IPS-NIHi7 (cell line): ENCODE measurements around the gene YPEL4.
"Not testable (repeated sequence)": the region's sequence is repeated elsewhere in the genome, so short reads cannot be mapped to it uniquely, and the experiment has no call there.

Experiments
- DNase-seq: peaks from one replicate; pipeline ENCODE4 v3.0.0; 2012; ENCODE audit warnings: mixed read lengths; ENCODE audit errors: extremely low spot score

YPEL4 gene

GRCh38 chr11:57649826-57650738 lies at the start of gene YPEL4:
Gene YPEL4, minus strand, starts transcription at chr11:57649912. Its CDS starts 2,805 bp downstream, at chr11:57647107.
- DNase-seq: peak; percentile 54

- no peak for DNase-seq
Observed at GRCh38 chr11:57698843-57699365, 49.2 kb upstream of the YPEL4 start.

DNA sequence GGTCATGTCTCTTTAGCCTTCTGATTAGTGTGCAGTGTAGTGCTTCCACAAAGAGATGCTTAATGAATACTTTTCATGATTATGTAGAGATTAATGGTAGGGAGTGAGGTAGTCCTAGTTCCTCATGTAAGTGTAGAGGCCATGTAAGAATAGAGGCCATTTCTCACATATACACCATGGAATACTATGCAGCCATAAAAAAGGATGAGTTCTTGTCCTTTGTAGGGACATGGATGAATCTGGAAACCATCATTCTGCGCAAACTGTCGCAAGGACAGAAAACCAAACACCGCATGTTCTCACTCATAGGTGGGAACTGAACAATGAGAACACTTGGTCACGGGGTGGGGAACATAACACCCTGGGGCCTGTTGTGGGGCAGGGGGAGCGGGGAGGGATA lies 40.8 kb upstream of the YPEL4 start:
- DNase-seq: not testable (repeated sequence)

- no peak for DNase-seq
Observed at GRCh38 chr11:57681168-57681567, 31.5 kb upstream of the YPEL4 start.

DNA sequence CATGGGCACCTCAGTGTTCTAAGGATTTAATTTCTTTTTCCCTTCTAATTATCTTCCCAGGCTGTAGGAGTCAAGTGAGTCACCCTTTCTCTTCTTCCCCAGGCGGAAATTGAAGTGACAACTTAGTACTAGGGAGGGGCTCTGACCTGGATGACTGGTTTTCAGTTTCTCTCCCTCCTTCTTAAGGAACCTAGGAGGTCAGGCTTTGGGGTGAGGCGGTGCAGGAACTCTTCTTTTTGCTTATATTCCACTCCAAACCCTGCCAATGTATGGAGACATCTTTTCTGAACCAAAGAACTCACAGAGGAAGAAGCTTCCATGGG lies 30.8 kb upstream of the YPEL4 start:
- DNase-seq: no peak

DNA sequence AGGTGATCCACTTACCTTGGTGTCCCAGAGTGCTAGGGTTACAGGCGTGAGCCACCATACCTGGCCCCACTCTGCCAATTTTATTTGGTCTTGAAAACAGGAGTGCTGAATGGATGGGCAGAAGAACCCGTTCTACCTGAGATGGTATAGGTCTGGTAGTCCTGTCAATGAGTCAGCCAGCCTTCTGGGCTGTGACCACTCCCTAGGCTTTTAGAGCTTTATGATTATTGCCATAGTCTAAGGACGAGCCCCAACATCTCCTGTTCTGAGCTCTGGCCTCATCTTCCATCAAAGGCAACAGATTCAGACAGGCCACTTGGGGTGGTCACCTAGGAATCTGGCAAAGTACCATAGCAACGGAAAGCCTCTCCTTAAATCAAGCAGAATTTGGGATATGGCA lies 29.7 kb upstream of the YPEL4 start:
- no peak for DNase-seq

DNA sequence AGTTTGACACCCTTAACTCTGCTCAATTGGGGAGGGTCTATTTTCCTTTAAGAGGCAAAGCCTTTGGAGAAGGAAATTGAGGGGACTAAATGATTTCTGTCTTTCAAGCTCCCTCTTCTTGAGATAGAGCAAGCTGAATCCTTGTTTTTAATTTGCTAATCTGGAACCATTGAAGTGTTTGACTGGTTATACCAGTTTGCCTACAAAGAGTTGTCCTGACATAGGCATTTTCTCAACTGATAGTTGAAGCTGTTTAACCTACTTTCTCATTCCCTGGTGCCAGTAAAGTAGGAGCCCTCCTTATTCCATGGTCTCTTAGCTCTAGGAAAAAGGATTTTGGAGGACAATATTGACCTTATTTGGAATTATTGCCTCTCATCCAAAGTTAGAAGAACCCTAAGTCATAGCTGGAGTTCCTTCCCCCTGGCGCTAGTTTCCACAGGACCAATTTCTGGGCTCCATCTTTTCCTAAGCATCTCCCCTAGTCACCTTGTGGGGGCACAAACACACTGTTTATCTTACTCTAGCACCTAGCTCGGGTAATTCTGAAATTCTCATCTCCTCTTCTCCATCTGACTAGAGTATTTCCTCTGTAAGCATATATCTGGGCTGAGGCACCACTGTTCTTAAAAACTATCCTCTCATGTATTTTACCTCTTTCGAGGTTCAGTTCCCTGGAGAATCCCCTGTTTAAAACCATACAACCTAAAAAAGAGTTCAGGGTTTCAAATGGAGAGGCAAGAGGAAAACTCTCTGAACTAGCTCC lies 25.6 kb upstream of the YPEL4 start:
- no peak for DNase-seq

GRCh38 chr11:57674251-57674650 lies 24.5 kb upstream of the YPEL4 start:
- DNase-seq: no peak

DNA sequence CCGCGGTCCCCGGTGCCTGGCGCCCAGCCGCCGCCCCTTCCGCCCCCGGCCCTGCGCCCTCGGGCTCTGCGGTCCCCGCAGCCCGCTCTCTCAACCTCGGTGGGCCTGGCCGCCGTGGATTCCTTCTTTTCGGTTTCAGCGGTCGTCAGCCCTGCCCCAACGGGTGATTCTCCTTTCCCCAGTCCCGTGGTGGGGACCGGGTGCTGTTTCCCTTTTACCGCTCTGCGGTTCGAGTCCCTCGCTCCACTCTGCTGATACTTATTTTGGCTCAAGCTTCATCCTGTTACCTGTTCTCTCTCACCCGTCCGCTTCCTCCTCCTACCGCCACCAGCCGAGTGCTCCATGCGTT lies 18.7 kb upstream of the YPEL4 start:
- peak; percentile 48 for DNase-seq

GRCh38 chr11:57667736-57668433 lies 18.2 kb upstream of the YPEL4 start, which contains the start of gene ZDHHC5:
Gene ZDHHC5, plus strand, starts transcription at chr11:57668114. Its CDS starts 4,977 bp downstream, at chr11:57673091.
- DNase-seq: peak; percentile 98

DNA sequence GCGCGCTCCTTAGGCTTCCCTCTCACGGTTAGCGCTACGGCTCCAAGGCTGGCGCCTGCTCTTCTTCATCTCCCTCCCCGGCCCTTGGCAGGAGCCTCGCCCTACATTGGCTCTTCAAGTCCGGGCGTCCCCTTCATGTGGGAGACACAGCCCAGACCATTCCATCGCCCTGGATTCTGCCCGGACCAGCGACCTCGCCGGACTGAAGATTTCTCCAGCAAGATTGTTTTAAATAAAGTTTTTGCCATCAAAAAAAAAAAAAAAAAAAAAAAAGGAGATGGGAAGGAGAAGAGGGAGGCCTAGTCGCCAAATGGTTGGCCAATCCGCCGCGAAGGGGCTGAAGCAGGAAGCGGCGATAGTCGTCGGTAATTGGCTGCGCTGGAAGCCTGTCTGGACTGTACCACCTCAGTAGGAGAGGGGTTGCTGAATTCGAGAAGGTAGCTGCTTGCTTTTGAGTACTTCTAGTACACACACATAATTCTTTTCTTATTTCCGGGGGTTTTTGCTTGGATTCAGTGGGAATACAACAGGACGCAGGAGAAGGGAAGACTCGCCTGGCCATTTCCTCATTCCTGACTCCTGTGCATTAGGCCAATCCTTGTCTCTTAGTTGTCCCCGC lies 17.5 kb upstream of the YPEL4 start:
- peak; percentile 93 for DNase-seq

- no peak for DNase-seq
Observed at GRCh38 chr11:57663975-57664374, 14.3 kb upstream of the YPEL4 start.

DNA sequence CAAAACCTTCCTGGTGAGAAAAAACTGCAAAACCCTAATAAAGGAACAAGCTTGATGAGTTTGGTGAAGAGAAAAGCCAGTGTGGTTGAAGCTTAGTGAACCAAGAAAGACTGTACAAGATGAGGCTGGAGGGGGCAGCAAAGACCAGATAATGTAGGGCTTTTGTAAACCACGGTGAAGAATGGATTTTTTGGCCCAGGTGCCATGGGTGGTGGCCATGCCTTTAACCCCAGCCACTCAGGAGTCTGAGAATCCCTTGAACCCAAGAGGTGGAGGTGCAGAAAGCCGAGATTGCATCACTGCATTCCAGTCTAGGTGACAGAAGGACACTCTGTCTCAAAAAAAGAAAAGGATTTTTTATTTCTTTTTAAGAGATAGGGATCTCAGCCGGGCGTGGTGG lies 13.2 kb upstream of the YPEL4 start:
- no peak for DNase-seq

- DNase-seq: no peak
Observed at GRCh38 chr11:57659669-57660068, 10.0 kb upstream of the YPEL4 start.

DNA sequence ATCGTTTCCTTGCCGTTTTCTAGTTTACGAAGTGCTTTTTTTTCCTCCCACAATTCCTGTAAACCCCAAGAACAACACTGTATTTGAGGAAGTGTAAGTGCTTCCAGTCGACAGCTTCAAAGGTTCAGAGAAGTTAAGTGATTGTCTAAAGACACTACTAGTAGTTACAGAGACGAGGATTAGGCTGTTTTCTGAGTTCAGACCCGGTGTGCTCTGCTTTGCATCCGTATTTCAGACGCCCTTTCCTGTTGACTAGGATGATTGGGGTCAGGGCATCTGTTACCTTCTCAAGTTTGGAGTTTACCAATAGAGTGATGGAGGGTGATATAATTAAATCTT lies 8.3 kb upstream of the YPEL4 start:
- no peak for DNase-seq

GRCh38 chr11:57657194-57658022 lies 7.7 kb upstream of the YPEL4 start, which contains the start of gene CLP1:
Gene CLP1, plus strand, starts transcription at chr11:57657762. Its CDS starts 1,715 bp downstream, at chr11:57659477.
- DNase-seq: peak; percentile 92

DNA sequence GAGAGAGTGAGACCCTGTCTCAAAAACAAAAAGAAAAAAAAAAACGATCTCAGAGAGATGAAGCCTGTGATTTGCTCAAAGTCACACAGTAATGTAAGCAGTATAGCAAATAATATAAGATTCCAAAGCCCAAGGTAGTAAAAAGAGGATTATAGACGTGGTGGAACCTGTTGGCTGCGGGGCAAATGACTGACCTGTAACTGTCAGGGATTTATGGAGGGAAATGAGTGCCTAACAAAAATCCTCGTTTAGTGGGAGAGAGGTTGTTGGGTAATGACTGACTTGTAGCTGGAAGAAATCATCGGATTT lies 7.1 kb upstream of the YPEL4 start:
- DNase-seq: no peak

DNA sequence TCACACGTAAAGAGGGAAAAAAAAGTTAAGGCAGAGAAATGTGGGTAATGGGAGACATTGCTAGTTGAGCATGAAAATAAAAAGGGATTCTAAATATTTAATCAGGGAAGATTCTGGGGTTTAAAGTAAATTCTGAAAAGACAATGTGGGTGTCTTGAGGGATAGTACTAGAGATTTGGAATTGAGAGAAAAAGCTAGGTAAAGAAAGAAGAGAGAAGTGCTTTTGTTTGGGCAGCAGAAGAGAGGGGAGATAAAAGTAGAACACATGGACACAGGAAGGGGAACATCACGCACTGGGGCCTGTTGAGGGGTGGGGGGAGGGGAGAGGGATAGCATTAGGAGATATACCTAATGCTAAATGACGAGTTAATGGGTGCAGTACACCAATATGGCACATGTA lies 3.5 kb upstream of the YPEL4 start:
- no peak for DNase-seq

- no peak for DNase-seq
Observed at GRCh38 chr11:57652662-57653061, 3.0 kb upstream of the YPEL4 start.

DNA sequence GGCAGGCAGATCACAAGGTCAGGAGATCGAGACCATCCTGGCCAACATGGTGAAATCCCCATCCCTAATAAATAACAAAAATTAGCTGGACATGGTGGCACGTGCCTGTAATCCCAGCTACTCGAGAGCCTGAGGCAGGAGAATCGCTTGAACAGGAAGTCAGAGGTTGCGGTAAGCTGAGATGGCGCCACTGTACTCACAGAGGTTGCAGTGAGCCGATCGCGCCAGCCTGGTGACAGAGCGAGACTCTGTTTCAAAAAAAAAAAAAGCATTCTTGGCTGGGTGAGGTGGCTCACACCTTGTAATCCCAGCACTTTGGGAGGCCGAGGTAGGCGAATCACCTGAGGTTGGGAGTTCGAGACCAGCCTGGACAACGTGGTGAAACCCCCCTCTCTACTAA lies 2.5 kb upstream of the YPEL4 start:
- not testable (repeated sequence) for DNase-seq

DNA sequence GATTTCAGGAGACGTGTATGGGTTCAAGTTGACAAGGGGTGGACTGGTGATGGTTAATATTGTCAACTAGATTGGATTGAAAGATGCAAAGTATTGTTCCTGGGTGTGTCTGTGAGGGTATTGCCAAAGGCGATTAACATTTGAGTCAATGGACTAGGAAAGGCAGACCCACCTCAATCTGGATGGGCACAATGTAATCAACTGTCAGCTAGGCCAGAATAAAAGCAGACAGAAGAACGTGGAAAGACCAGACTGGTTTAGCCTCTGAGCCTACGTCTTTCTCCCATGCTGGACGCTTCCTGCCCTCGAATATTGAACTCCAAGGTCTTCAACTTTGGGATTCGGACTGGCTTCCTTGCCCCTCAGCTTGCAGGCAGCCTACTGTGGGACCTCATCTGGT lies 1.7 kb upstream of the YPEL4 start:
- DNase-seq: no peak
